ENCODE data around the gene ST3GAL6. TPM values are rescaled to one million over a fixed set of nuclear protein-coding genes. Genes with fewer than 3 reads are reported as not detected.

Gene ST3GAL6
- total and polyA plus RNA-seq, 2 of the 13 experiments (the other 11 are each of a cell fraction or from before 2014, with no cell fraction given), result 17.5 to 23.2 TPM

- TF ChIP-seq MNT (IDR thresholded peaks at IDR 0.05) (no peak), ZFAT (CRISPR knock-in tag; conservative IDR thresholded peaks at IDR 0.05) (no peak), AGO1 (IDR thresholded peaks at IDR 0.05; ENCODE audit: low read depth, low read length, poor library complexity, severe bottlenecking) (no peak), ZNF432 (CRISPR knock-in tag; IDR thresholded peaks at IDR 0.05; ENCODE audit: borderline replicate concordance) (no peak), HNRNPUL1 (IDR thresholded peaks at IDR 0.05; ENCODE audit: low read depth, low read length) (no peak), ZNF605 (CRISPR knock-in tag; IDR thresholded peaks at IDR 0.05) (0 out of 2 replicates have a peak, but pooled peaks have one; percentile 39), GABPA (IDR thresholded peaks at IDR 0.05; ENCODE audit: low read depth, low read length) (no peak), GABPA (CRISPR knock-in tag; IDR thresholded peaks at IDR 0.05; ENCODE audit: low read depth) (no peak), POLR2G (IDR thresholded peaks at IDR 0.05; ENCODE audit: low read depth, low read length) (no peak), KDM4B (CRISPR knock-in tag; IDR thresholded peaks at IDR 0.05) (no peak), MAX (IDR thresholded peaks at IDR 0.05) (peak; percentile 45; the same call in 1 of the 2 replicates), ZNF577 (CRISPR knock-in tag; IDR thresholded peaks at IDR 0.05; ENCODE audit: borderline replicate concordance, low read depth) (no peak), HMGXB3 (CRISPR knock-in tag; IDR thresholded peaks at IDR 0.05; ENCODE audit: borderline replicate concordance) (no peak), ZNF224 (CRISPR knock-in tag; IDR thresholded peaks at IDR 0.05) (no peak), ZEB1 (IDR thresholded peaks at IDR 0.05; ENCODE audit: insufficient replicate concordance, low read depth) (peak; percentile 96), NFKBIZ (CRISPR knock-in tag; IDR thresholded peaks at IDR 0.05) (no peak), ZFP36L1 (CRISPR knock-in tag; IDR thresholded peaks at IDR 0.05) (no peak), ZNF143 (CRISPR knock-in tag; IDR thresholded peaks at IDR 0.05) (no peak), KAT7 (CRISPR knock-in tag; IDR thresholded peaks at IDR 0.05; ENCODE audit: borderline replicate concordance) (no peak), ZNF160 (CRISPR knock-in tag; IDR thresholded peaks at IDR 0.05) (no peak), SALL1 (CRISPR knock-in tag; IDR thresholded peaks at IDR 0.05) (peak; percentile 92), NR1H2 (CRISPR knock-in tag; IDR thresholded peaks at IDR 0.05; ENCODE audit: borderline replicate concordance, low read depth) (no peak)
- TF ChIP-seq, protein P1, sequence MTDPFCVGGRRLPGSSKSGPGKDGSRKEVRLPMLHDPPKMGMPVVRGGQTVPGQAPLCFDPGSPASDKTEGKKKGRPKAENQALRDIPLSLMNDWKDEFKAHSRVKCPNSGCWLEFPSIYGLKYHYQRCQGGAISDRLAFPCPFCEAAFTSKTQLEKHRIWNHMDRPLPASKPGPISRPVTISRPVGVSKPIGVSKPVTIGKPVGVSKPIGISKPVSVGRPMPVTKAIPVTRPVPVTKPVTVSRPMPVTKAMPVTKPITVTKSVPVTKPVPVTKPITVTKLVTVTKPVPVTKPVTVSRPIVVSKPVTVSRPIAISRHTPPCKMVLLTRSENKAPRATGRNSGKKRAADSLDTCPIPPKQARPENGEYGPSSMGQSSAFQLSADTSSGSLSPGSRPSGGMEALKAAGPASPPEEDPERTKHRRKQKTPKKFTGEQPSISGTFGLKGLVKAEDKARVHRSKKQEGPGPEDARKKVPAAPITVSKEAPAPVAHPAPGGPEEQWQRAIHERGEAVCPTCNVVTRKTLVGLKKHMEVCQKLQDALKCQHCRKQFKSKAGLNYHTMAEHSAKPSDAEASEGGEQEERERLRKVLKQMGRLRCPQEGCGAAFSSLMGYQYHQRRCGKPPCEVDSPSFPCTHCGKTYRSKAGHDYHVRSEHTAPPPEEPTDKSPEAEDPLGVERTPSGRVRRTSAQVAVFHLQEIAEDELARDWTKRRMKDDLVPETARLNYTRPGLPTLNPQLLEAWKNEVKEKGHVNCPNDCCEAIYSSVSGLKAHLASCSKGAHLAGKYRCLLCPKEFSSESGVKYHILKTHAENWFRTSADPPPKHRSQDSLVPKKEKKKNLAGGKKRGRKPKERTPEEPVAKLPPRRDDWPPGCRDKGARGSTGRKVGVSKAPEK (CRISPR knock-in tag; IDR thresholded peaks at IDR 0.05; ENCODE audit: borderline replicate concordance), result no peak
Measured at GRCh38 chr3:98786364-98787006, 23.3 kb downstream of the ST3GAL6 start (continued).
